GM23338 (cell line): Measurements from ENCODE around the gene CNR1.

ENCODE experiments used
- EZH2 ChIP-seq: fragments of 200-600 bp; sonication (generic); IDR thresholded peaks from one replicate; pipeline ENCODE4 v1.8.0; 2017; ENCODE audit warnings: antibody characterized with exemption, mild to moderate bottlenecking, low read depth; ENCODE audit not compliant: unreplicated experiment
- TF ChIP-seq, protein P1 (sequence below), 2 experiments: fragments of 200-600 bp in 1 of 2; sonication (generic) in 1 of 2; conservative IDR thresholded peaks; 2 replicates each; pipeline versions ENCODE4 v1.5.1 to v1.6.1; 2016 to 2017; ENCODE audit warnings: antibody characterized with exemption in 2 of 2, low read depth in 2 of 2, mild to moderate bottlenecking in 2 of 2, moderate library complexity in 1 of 2

DNA sequence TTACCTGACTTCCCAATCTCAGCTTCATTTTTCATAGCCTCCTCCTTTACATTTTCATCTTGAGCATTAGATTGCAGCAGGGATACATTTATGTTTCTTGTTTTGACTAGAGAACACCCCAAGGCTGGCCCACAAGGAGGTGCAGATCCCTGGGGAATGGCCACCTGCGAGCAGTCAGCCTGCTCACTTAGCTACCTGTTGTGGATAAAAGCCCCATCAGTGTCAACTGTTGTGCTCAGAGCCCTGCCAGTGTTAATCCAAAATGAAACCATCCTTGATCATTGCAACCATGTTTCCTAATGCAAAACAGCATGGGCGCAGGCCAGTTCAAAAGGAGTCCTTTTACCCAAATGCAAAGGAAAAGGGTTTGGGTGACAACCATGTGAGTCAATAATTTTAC, 50.8 kb downstream of the CNR1 start:
- TF ChIP-seq, protein P1, sequence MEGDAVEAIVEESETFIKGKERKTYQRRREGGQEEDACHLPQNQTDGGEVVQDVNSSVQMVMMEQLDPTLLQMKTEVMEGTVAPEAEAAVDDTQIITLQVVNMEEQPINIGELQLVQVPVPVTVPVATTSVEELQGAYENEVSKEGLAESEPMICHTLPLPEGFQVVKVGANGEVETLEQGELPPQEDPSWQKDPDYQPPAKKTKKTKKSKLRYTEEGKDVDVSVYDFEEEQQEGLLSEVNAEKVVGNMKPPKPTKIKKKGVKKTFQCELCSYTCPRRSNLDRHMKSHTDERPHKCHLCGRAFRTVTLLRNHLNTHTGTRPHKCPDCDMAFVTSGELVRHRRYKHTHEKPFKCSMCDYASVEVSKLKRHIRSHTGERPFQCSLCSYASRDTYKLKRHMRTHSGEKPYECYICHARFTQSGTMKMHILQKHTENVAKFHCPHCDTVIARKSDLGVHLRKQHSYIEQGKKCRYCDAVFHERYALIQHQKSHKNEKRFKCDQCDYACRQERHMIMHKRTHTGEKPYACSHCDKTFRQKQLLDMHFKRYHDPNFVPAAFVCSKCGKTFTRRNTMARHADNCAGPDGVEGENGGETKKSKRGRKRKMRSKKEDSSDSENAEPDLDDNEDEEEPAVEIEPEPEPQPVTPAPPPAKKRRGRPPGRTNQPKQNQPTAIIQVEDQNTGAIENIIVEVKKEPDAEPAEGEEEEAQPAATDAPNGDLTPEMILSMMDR (conservative IDR thresholded peaks at IDR 0.05; ENCODE audit: low read depth in 2 of 2), result no peak
- no peak for TF ChIP-seq EZH2
